Measurements from ENCODE around the gene RPS26. TPM values are rescaled to one million over a fixed set of nuclear protein-coding genes. Genes with fewer than 3 reads are reported as not detected.
A peak's percentile ranks its signal among the peaks of the same experiment; 100 is the strongest.

RPS26 gene
- total and polyA plus RNA-seq, 9 of the 15 experiments (the other 6 are each of a cell fraction or from before 2014, with no cell fraction given): 70.2 to 1,589 (median 852) TPM

- TF ChIP-seq CHD2 (IDR thresholded peaks at IDR 0.05; ENCODE audit: low read depth, low read length): no peak
- TF ChIP-seq ZNF24 (IDR thresholded peaks at IDR 0.05): peak; percentile 50; the same call in 1 of the 2 replicates
- TF ChIP-seq ATF3 (IDR thresholded peaks at IDR 0.05): no peak
- no peak; the same call in 1 of the 2 replicates for TF ChIP-seq ATF3 (CRISPR knock-in tag; conservative IDR thresholded peaks at IDR 0.05)
- TF ChIP-seq ZNF778 (CRISPR knock-in tag; IDR thresholded peaks at IDR 0.05): no peak
- no peak for TF ChIP-seq ZNF174 (CRISPR knock-in tag; IDR thresholded peaks at IDR 0.05)
- TF ChIP-seq DNMT1 (IDR thresholded peaks at IDR 0.05): no peak
- TF ChIP-seq POLR2AphosphoS2 (IDR thresholded peaks at IDR 0.05; ENCODE audit: low read length): no peak
- TF ChIP-seq, protein P1, sequence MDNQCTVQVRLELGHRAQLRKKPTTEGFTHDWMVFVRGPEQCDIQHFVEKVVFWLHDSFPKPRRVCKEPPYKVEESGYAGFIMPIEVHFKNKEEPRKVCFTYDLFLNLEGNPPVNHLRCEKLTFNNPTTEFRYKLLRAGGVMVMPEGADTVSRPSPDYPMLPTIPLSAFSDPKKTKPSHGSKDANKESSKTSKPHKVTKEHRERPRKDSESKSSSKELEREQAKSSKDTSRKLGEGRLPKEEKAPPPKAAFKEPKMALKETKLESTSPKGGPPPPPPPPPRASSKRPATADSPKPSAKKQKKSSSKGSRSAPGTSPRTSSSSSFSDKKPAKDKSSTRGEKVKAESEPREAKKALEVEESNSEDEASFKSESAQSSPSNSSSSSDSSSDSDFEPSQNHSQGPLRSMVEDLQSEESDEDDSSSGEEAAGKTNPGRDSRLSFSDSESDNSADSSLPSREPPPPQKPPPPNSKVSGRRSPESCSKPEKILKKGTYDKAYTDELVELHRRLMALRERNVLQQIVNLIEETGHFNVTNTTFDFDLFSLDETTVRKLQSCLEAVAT (IDR thresholded peaks at IDR 0.05): peak in 1 of 2 experiments; percentile 45; a peak in 2 of 4 replicates
- 0 out of 2 replicates have a peak, but pooled peaks have one; percentile 2 for TF ChIP-seq CBFA2T2 (conservative IDR thresholded peaks at IDR 0.05)
- TF ChIP-seq MTA1 (IDR thresholded peaks at IDR 0.05; ENCODE audit: borderline replicate concordance): peak; percentile 67; the same call in 1 of the 2 replicates
- TF ChIP-seq USF2 (CRISPR knock-in tag; IDR thresholded peaks at IDR 0.05): no peak
- peak; percentile 30; the same call in 1 of the 2 replicates for TF ChIP-seq SMARCE1 (IDR thresholded peaks at IDR 0.05)
- TF ChIP-seq, protein P2, sequence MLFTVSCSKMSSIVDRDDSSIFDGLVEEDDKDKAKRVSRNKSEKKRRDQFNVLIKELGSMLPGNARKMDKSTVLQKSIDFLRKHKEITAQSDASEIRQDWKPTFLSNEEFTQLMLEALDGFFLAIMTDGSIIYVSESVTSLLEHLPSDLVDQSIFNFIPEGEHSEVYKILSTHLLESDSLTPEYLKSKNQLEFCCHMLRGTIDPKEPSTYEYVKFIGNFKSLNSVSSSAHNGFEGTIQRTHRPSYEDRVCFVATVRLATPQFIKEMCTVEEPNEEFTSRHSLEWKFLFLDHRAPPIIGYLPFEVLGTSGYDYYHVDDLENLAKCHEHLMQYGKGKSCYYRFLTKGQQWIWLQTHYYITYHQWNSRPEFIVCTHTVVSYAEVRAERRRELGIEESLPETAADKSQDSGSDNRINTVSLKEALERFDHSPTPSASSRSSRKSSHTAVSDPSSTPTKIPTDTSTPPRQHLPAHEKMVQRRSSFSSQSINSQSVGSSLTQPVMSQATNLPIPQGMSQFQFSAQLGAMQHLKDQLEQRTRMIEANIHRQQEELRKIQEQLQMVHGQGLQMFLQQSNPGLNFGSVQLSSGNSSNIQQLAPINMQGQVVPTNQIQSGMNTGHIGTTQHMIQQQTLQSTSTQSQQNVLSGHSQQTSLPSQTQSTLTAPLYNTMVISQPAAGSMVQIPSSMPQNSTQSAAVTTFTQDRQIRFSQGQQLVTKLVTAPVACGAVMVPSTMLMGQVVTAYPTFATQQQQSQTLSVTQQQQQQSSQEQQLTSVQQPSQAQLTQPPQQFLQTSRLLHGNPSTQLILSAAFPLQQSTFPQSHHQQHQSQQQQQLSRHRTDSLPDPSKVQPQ (CRISPR knock-in tag; IDR thresholded peaks at IDR 0.05; ENCODE audit: borderline replicate concordance): no peak
- peak; percentile 2 for TF ChIP-seq ZFP36 (IDR thresholded peaks at IDR 0.05; ENCODE audit: low read depth, low read length, partially characterized antibody)
- TF ChIP-seq, protein P3, sequence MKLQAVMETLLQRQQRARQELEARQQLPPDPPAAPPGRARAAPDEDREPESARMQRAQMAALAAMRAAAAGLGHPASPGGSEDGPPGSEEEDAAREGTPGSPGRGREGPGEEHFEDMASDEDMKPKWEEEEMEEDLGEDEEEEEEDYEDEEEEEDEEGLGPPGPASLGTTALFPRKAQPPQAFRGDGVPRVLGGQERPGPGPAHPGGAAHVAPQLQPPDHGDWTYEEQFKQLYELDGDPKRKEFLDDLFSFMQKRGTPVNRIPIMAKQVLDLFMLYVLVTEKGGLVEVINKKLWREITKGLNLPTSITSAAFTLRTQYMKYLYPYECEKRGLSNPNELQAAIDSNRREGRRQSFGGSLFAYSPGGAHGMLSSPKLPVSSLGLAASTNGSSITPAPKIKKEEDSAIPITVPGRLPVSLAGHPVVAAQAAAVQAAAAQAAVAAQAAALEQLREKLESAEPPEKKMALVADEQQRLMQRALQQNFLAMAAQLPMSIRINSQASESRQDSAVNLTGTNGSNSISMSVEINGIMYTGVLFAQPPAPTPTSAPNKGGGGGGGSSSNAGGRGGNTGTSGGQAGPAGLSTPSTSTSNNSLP (IDR thresholded peaks at IDR 0.05; ENCODE audit: borderline replicate concordance, low read depth, low read length): peak; percentile 77; the same call in 1 of the 2 replicates
- TF ChIP-seq CAMTA2 (CRISPR knock-in tag; conservative IDR thresholded peaks at IDR 0.05): no peak
- TF ChIP-seq ARNT (IDR thresholded peaks at IDR 0.05): peak; percentile 73 to 85; a peak in 2 of 4 replicates
- peak; percentile 32; the same call in 1 of the 2 replicates for TF ChIP-seq JUND (IDR thresholded peaks at IDR 0.05; ENCODE audit: borderline replicate concordance, low read depth, low read length)
- TF ChIP-seq JUND (tag; IDR thresholded peaks at IDR 0.05; ENCODE audit: borderline replicate concordance, low read depth, low read length): no peak
Measured at GRCh38 chr12:55996201-55996714, 45.5 kb upstream of the RPS26 start (continued).
